T follicular helper cell (primary cell): ENCODE results near the gene OR7E24.

ENCODE experiments used
- DNase-seq: peaks from one replicate; pipeline ENCODE4 v3.0.0-alpha.2; 2020; ENCODE audit warnings: low read depth
- total RNA-seq, 2 experiments: gene quantifications; one replicate each; lab custom pipeline; 2026; lab: John Stamatoyannopoulos, UW

OR7E24 gene
- 0 to 0.04 reads per million in 2 experiments for total RNA-seq

DNA sequence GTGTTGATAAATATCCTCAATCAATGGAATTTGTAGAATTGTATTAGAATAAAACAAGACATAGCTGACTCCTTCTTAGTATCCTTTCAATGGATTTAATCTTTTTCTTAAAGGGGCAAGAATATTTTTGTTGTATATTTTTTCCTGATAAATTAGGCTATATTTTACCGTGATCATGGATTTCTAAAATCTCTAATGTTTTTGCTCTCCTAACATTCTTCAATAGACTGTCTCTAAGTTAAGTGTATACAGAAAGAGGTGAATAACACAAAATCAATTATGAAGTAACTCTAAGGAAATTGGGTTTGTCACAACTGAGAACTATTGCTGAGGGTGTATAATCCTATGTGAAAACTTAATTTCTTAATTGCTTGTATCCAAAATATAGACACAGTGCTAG lies at the start of gene OR7E24:
Gene OR7E24, plus strand, starts transcription at position 301 of the 400 bp plus-strand sequence. CDS start 114 bp downstream, outside the sequence.
- DNase-seq: no peak

DNA sequence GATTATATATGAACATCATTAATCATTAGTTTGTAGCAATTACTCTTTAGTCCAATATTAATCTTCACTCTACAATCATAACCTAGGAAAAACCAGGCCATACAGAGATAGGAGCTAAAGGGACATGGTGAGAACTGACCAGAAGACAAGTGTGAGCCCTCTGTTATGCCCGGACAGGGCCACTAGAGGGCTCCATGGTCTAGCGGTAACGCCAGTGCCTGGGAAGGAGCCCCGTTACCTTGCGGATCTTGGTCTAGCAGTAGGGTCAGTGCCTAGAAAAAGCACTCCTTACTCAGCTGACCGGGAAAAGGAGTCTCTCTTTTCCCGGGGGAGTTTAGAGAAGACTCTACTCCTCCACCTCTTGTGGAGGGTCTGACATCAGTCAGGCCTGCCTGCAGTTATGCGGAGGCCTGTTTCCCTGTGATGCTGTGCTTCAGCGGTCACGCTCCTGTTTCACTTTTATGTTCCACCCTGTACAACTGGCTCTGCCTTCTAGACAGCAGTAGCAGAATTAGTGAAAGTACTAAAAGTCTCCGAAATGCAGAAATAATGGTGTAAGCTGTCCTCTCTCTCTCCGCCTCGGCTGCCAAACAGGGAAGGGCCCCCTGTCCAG lies 45.1 kb upstream of the OR7E24 start:
- DNase-seq: peak; percentile 34

DNA sequence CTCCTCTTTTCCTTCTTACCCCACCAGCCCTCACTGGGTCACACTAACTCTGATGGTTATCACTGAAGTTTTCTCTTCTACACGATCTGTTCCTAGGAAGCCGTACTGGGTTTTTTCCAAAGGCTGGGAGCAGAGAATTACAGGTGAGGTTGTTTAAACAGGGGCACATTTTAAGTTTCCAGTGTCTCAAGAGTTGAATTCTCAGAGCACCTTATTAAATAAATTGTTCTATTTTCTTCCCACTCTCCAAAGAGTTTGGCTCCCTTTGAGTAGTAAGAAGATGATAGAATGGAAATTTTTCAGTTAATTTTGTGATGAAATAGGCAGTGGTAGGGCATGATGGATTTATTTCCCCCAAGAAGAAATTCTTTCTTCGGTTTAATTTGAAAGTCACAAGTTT lies 31.2 kb upstream of the OR7E24 start, which contains the start of gene OR7D4:
Gene OR7D4, minus strand, starts transcription at position 101 of the 400 bp plus-strand sequence. CDS start 4,752 bp downstream, outside the sequence.
- no peak for DNase-seq

DNA sequence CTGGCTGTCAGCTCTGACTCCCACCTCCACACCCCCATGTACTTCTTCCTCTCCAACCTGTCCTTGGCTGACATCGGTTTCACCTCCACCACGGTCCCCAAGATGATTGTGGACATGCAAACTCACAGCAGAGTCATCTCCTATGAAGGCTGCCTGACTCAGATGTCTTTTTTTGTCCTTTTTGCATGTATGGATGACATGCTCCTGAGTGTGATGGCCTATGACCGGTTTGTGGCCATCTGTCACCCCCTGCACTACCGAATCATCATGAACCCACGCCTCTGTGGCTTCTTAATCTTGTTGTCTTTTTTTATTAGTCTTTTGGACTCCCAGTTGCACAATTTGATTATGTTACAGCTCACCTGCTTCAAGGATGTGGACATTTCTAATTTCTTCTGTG lies 506 bp downstream of the OR7E24 start:
- no peak for DNase-seq

DNA sequence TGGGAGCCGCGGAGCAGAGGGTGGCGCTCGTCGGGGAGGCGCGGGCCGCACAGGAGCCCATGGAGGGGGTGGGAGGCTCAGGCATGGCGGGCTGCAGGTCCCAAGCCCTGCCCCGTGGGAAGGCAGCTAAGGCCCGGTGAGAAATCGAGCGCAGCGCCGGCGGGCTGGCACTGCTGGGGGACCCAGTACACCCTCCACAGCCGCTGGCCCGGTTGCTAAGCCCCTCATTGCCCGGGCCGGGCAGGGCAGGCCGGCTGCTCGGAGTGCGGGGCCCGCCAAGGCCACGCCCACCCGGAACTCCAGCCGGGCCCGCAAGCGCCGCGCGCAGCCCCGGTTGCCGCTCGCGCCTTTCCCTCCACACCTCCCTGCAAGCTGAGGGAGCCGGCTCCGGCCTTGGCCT lies 32.8 kb downstream of the OR7E24 start:
- DNase-seq: peak; percentile 4

DNA sequence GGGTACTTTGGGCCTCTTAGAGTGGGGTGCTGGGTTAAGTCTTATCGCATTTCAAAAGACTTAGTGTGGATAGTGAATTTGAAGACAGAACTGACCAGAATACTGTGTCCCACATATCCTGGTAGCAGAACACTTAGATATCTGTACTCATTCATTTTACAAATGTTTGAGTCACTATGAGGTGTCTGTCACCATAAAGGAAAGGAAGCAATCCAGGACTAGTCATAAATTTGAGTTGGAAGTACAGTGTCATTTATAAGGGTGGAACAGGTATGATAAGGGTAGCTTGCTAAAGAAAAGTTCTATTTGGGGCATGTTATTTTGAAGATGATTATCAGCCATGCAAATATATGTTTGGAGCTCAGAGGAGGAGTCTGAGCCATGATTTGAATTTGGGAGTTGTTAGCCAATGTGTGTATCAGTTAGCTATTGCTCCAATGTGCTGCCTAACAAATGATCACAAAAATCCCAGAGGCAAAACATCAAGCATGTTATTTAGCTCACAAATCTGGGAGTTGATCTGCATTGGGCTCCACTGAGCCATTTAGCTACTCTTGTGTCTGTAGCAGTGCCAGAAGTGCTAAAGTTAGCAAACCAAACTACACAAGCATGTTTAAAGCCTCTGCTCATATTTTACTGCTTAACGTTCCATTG lies 38.6 kb downstream of the OR7E24 start:
- DNase-seq: no peak

DNA sequence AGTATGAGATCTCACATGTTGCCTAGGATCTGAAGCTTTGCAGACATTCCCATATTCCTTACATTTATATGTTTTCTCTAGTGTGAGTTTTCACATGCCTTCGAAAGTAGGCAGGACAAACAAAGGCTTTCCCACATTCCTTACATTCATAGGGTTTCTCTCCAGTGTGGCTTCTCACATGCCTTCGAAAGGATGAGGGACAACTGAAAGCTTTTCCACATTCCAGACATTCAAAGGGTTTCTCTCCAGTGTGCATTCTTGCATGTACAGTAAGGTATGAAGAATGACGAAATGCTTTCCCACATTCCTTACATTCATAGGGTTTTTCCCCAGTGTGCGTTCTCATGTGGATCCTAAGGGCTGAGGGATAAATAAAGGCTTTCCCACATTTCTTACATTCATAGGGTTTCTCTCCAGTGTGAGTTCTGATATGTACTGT lies 44.7 kb downstream of the OR7E24 start:
- DNase-seq: no peak

DNA sequence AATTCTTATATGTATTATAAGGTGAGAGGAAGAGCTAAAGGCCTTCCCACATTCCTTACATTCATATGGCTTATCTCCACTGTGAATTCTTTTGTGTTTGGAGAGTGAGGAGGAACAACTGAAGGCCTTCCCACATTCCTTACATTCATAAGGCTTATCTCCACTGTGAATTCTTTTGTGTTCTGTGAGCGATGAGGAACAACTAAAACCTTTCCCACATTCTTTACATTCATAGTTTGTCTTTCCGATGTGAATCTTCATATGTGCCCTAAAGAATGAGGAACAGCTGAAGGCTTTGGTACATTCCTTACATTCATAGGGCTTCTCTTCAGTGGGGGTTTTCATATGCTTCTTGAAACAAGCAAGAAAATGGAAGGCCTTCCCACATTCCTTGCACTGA lies 45.6 kb downstream of the OR7E24 start:
- DNase-seq: no peak
